Caki2 (cell line): ENCODE measurements around the gene LPO. TPM values are rescaled to one million over a fixed set of nuclear protein-coding genes. Genes with fewer than 3 reads are reported as not detected.

ENCODE experiments used
- DNase-seq: peaks from one replicate; pipeline ENCODE4 v3.0.0-alpha.2; 2015; ENCODE audit warnings: low read depth
- in situ Hi-C: cut with HindIII; loops from 2 replicates; pipeline ENCODE4 v1.10.0; 2016; ENCODE audit warnings: low sequenced_read_pairs, low pct_unique_long_range_greater_than_20kb, mixed read lengths
- total RNA-seq: library from RNA; depleted of rRNA; stranded (reverse); fragments of >200 nt; shearing (Covaris generic); gene quantifications from 2 replicates; pipeline ENCODE4 v1.2.3, GENCODE V29; 2014; ENCODE audit warnings: low replicate concordance

LPO gene
- total RNA-seq, 1 experiment from 2014 or later: not detected

- no peak for DNase-seq
- in situ Hi-C loops: no loop called here
Measured at GRCh38 chr17:58308985-58309917, 70.9 kb downstream of the LPO start.

- in situ Hi-C loops: no loop called here
- no peak for DNase-seq
Measured at GRCh38 chr17:58309918-58310259, 71.5 kb downstream of the LPO start.

- in situ Hi-C loops: no loop called here
- DNase-seq: no peak
Measured at GRCh38 chr17:58310511-58311428, 72.4 kb downstream of the LPO start.

GRCh38 chr17:58311429-58311894, 73.1 kb downstream of the LPO start:
- DNase-seq: no peak
- in situ Hi-C loops: no loop called here

GRCh38 chr17:58312021-58312630, 73.7 kb downstream of the LPO start:
- no peak for DNase-seq
- in situ Hi-C loops: no loop called here

- DNase-seq: no peak
- in situ Hi-C loops: no loop called here
Measured at GRCh38 chr17:58312829-58313228, 74.4 kb downstream of the LPO start.

- in situ Hi-C loops: no loop called here
- DNase-seq: no peak
Measured at GRCh38 chr17:58313815-58314705, 75.7 kb downstream of the LPO start.

- DNase-seq: no peak
- in situ Hi-C loops: no loop called here
Measured at GRCh38 chr17:58314706-58315015, 76.3 kb downstream of the LPO start.

GRCh38 chr17:58315281-58315711, 76.9 kb downstream of the LPO start:
- in situ Hi-C loops: no loop called here
- DNase-seq: no peak

- DNase-seq: no peak
- in situ Hi-C loops: no loop called here
Measured at GRCh38 chr17:58315750-58316149, 77.4 kb downstream of the LPO start.

GRCh38 chr17:58316260-58316960, 78.0 kb downstream of the LPO start:
- in situ Hi-C loops: no loop called here

GRCh38 chr17:58317421-58318064, 79.2 kb downstream of the LPO start:
- DNase-seq: peak; percentile 70
- in situ Hi-C loops: no loop called here

More at GRCh38 chr17:58316260-58316960, 78.0 kb downstream of the LPO start:
- DNase-seq: no peak

GRCh38 chr17:58318065-58318481, 79.7 kb downstream of the LPO start:
- in situ Hi-C loops: no loop called here
- DNase-seq: no peak
